HFF-Myc (cell line): Measurements from ENCODE around the gene KPNA2.
"Not testable (repeated sequence)": the region's sequence is repeated elsewhere in the genome, so short reads cannot be mapped to it uniquely, and the experiment has no call there.

Experiments used
- DNase-seq: peaks from one replicate; pipeline ENCODE4 v3.0.0-alpha.2; 2011; ENCODE audit warnings: low read depth; ENCODE audit errors: extremely low read depth
- H3K4me3 ChIP-seq: replicated peaks from 2 replicates; pipeline ENCODE4 v1.5.1; 2011; ENCODE audit warnings: low read depth, mild to moderate bottlenecking, control low read depth, low read length
- CTCF ChIP-seq: IDR thresholded peaks from 2 replicates; pipeline ENCODE4 v1.5.1; 2012; ENCODE audit warnings: mild to moderate bottlenecking, low read depth, low read length, control low read depth; ENCODE audit errors: missing control alignments

KPNA2 gene

GRCh38 chr17:68013385-68013784 is 22.1 kb upstream of the KPNA2 start:
- no peak for TF ChIP-seq CTCF
- H3K4me3 ChIP-seq, result no peak overlapping the region
- no peak for DNase-seq

GRCh38 chr17:68015081-68015723 is 20.3 kb upstream of the KPNA2 start:
- TF ChIP-seq CTCF, result no peak
- H3K4me3 ChIP-seq, result no peak overlapping the region
- no peak for DNase-seq

GRCh38 chr17:68016838-68017237 is 18.7 kb upstream of the KPNA2 start:
- H3K4me3 ChIP-seq, result no peak overlapping the region
- no peak for TF ChIP-seq CTCF
- no peak for DNase-seq

- not testable (repeated sequence) for DNase-seq
These were observed 17.0 kb upstream of the KPNA2 start for GRCh38 chr17:68018493-68018892.

GRCh38 chr17:68019336-68019674 is 16.2 kb upstream of the KPNA2 start:
- DNase-seq, result no peak
- H3K4me3 ChIP-seq, result no peak overlapping the region

More at GRCh38 chr17:68018493-68018892, 17.0 kb upstream of the KPNA2 start:
- not testable (repeated sequence) for H3K4me3 ChIP-seq

GRCh38 chr17:68019675-68020408 is 15.7 kb upstream of the KPNA2 start:
- no peak for TF ChIP-seq CTCF
- peak; percentile 83 for DNase-seq
- peak overlapping the region; percentile 47 for H3K4me3 ChIP-seq

More at GRCh38 chr17:68019336-68019674, 16.2 kb upstream of the KPNA2 start:
- TF ChIP-seq CTCF, result no peak

- TF ChIP-seq CTCF, result no peak
- H3K4me3 ChIP-seq, result peak overlapping the region; percentile 47
- no peak for DNase-seq
These were observed 15.2 kb upstream of the KPNA2 start for GRCh38 chr17:68020409-68020756.

- peak overlapping the region; percentile 47; the same call in 1 of the 2 replicates for H3K4me3 ChIP-seq
- DNase-seq, result not testable (repeated sequence)
These were observed 14.7 kb upstream of the KPNA2 start for GRCh38 chr17:68020791-68021190.
